Sigmoid colon (tissue), 4 donors: ENCODE data around the gene POT1.

Experiments used
- POLR2A ChIP-seq, 2 donors: fragments of 450-650 bp; IDR thresholded peaks; one replicate each; pipeline ENCODE4 v1.6.1; 2016; ENCODE audit warnings: antibody characterized with exemption in 2 of 2, mild to moderate bottlenecking in 2 of 2, moderate library complexity in 2 of 2
- POLR2AphosphoS5 ChIP-seq, 4 donors: sonication (generic); formaldehyde crosslinking; IDR thresholded peaks; one replicate each; pipeline ENCODE4 v1.6.1; 2017; ENCODE audit warnings: antibody characterized with exemption in 4 of 4
- TF ChIP-seq, protein P1 (sequence below), 4 experiments: fragments of 450-650 bp in 3 of 4; fragments of 200-600 bp in 1 of 4; IDR thresholded peaks; one replicate each; pipeline ENCODE4 v1.5.1; 2016 to 2019; ENCODE audit warnings: antibody characterized with exemption in 4 of 4, mild to moderate bottlenecking in 3 of 4, moderate library complexity in 2 of 4

DNA sequence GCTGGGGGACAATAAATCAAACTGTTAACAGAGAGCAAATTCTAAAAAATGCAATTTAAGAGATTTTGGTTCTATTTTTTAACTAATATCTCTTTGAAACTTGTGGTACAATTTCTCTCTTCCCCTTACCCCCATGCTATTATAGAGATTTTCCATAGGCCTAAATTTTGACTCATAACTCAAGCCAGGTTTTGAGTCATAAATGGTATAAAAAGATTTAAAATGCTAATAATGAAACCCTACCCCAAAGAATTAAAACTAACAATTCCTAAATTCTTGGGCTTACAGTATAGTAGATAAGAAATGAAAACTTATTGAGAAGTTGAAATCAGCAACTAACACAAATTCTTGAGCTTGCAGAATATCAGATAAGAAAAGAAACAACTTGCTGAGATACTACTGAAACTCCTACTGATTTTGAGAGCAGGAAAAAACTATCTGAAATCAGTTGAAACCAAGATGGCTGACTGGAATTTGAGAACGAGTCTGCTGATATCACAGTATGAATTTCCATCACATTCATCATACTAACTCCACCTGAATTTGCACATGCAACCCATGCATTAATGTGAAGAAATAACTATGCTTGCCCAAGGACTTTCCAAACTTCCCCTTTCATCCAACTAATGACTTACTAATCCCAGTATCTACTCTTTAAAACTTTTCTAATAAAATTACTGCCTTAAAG lies 36.3 kb downstream of the POT1 start:
- TF ChIP-seq POLR2A (IDR thresholded peaks at IDR 0.05) (no peak), POLR2AphosphoS5 (IDR thresholded peaks at IDR 0.05) (no peak)
- TF ChIP-seq, protein P1, sequence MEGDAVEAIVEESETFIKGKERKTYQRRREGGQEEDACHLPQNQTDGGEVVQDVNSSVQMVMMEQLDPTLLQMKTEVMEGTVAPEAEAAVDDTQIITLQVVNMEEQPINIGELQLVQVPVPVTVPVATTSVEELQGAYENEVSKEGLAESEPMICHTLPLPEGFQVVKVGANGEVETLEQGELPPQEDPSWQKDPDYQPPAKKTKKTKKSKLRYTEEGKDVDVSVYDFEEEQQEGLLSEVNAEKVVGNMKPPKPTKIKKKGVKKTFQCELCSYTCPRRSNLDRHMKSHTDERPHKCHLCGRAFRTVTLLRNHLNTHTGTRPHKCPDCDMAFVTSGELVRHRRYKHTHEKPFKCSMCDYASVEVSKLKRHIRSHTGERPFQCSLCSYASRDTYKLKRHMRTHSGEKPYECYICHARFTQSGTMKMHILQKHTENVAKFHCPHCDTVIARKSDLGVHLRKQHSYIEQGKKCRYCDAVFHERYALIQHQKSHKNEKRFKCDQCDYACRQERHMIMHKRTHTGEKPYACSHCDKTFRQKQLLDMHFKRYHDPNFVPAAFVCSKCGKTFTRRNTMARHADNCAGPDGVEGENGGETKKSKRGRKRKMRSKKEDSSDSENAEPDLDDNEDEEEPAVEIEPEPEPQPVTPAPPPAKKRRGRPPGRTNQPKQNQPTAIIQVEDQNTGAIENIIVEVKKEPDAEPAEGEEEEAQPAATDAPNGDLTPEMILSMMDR (IDR thresholded peaks at IDR 0.05), result no peak
